MM.1S (cell line): Measurements from ENCODE around the gene LRMDA.

Source experiments
- DNase-seq: peaks from one replicate; pipeline ENCODE4 v3.0.0-alpha.2; 2015
- H2AFZ ChIP-seq: fragments of 300-600 bp; sonication (generic); 2 replicates; pipeline ENCODE4 v1.6.0; 2016; ENCODE audit warnings: antibody characterized with exemption, low read length
- H3F3A ChIP-seq: fragments of 300-600 bp; sonication (generic); 2 replicates; pipeline ENCODE4 v1.6.1; 2016; ENCODE audit warnings: mild to moderate bottlenecking, antibody characterized with exemption, low read length, moderate library complexity, mixed read lengths; ENCODE audit not compliant: insufficient read depth
- H3K27ac ChIP-seq: fragments of 300-600 bp; sonication (generic); 2 replicates; pipeline ENCODE4 v1.5.1; 2016; ENCODE audit warnings: mild to moderate bottlenecking, low read length
- H3K27me3 ChIP-seq: fragments of 300-600 bp; sonication (generic); replicated peaks from 2 replicates; pipeline ENCODE4 v1.6.0; 2016; ENCODE audit warnings: low read length; ENCODE audit not compliant: insufficient read depth
- H3K36me3 ChIP-seq: fragments of 300-600 bp; sonication (generic); replicated peaks from 2 replicates; pipeline ENCODE4 v1.6.1; 2016; ENCODE audit warnings: mild to moderate bottlenecking, low read length, mixed read lengths; ENCODE audit not compliant: insufficient read depth
- H3K4me1 ChIP-seq: fragments of 300-600 bp; sonication (generic); 2 replicates; pipeline ENCODE4 v1.6.1; 2016; ENCODE audit warnings: low read length, mixed read lengths
- H3K4me2 ChIP-seq: fragments of 300-600 bp; sonication (generic); 2 replicates; pipeline ENCODE4 v1.6.0; 2016; ENCODE audit warnings: low read depth, low read length
- H3K4me3 ChIP-seq: fragments of 300-600 bp; sonication (generic); 2 replicates; pipeline ENCODE4 v1.5.1; 2016; ENCODE audit warnings: low read length, mixed read lengths
- H3K79me2 ChIP-seq: fragments of 300-600 bp; sonication (generic); 2 replicates; pipeline ENCODE4 v1.6.1; 2016; ENCODE audit warnings: mixed run types, low read length, mixed read lengths
- H3K9ac ChIP-seq: fragments of 300-600 bp; sonication (generic); 2 replicates; pipeline ENCODE4 v1.6.1; 2016; ENCODE audit warnings: low read length, mixed read lengths
- H3K9me2 ChIP-seq: fragments of 300-600 bp; sonication (generic); replicated peaks from 2 replicates; pipeline ENCODE4 v1.6.1; 2016; ENCODE audit warnings: mild to moderate bottlenecking, low read length, mixed read lengths; ENCODE audit not compliant: insufficient read depth
- H3K9me3 ChIP-seq: fragments of 300-600 bp; sonication (generic); replicated peaks from 2 replicates; pipeline ENCODE4 v1.6.1; 2016; ENCODE audit warnings: mild to moderate bottlenecking, low read length, mixed read lengths; ENCODE audit not compliant: insufficient read depth
- H4K20me1 ChIP-seq: fragments of 300-600 bp; sonication (generic); 2 replicates; pipeline ENCODE4 v1.6.1; 2016; ENCODE audit warnings: mild to moderate bottlenecking, low read length, moderate library complexity, mixed read lengths; ENCODE audit not compliant: insufficient read depth
- EZH2 ChIP-seq: fragments of 300-600 bp; sonication (generic); optimal IDR thresholded peaks from 2 replicates; pipeline ENCODE3; 2017; ENCODE audit warnings: low read depth, mild to moderate bottlenecking, antibody characterized with exemption, low read length, mixed read lengths
- EZH2phosphoT487 ChIP-seq: fragments of 300-600 bp; sonication (generic); IDR thresholded peaks from 2 replicates; pipeline ENCODE4 v1.6.1; 2018; ENCODE audit warnings: antibody characterized with exemption, low read length
- TF ChIP-seq, protein P1 (sequence below): fragments of 300-600 bp; sonication (generic); IDR thresholded peaks from 2 replicates; pipeline ENCODE4 v1.5.1; 2016; ENCODE audit warnings: antibody characterized with exemption, low read length, mixed read lengths

Gene LRMDA

DNA sequence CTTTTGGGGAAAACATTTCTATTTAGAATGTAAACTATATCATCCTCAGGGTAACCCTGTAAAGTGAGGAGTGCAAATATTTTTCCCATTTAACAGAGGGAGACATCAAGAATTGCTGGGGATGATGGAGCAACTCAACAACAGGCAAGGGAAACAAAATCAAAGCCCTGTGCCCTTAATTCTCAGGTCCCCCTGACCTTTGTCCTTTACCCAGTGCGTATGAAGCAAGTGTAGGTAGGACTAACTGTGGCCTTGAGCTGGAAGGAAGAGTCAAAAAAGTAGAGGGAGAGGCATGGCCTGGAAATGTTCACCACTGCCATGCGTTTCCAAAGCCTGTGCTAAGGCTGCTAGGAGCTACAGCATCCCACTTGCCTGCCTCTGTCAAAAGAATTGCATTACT lies 896.9 kb downstream of the LRMDA start:
- no peak overlapping the region for H3K9ac ChIP-seq
- no peak for DNase-seq
- H3K79me2 ChIP-seq = no peaks in the 10 kb centered on the region
- H4K20me1 ChIP-seq = no peaks in the 10 kb centered on the region
- no peaks in the 10 kb centered on the region for H3K36me3 ChIP-seq
- no peak overlapping the region for H3K4me2 ChIP-seq
- no peaks in the 10 kb centered on the region for H3K27me3 ChIP-seq
- no peak overlapping the region for H2AFZ ChIP-seq
- no peak overlapping the region for H3K27ac ChIP-seq
- no peaks in the 10 kb centered on the region for H3K9me3 ChIP-seq
- no peaks in the 10 kb centered on the region for H3K4me1 ChIP-seq
- no peaks in the 10 kb centered on the region for H3F3A ChIP-seq
- H3K4me3 ChIP-seq = no peak overlapping the region
- no peak for TF ChIP-seq EZH2
- no peaks in the 10 kb centered on the region for H3K9me2 ChIP-seq

DNA sequence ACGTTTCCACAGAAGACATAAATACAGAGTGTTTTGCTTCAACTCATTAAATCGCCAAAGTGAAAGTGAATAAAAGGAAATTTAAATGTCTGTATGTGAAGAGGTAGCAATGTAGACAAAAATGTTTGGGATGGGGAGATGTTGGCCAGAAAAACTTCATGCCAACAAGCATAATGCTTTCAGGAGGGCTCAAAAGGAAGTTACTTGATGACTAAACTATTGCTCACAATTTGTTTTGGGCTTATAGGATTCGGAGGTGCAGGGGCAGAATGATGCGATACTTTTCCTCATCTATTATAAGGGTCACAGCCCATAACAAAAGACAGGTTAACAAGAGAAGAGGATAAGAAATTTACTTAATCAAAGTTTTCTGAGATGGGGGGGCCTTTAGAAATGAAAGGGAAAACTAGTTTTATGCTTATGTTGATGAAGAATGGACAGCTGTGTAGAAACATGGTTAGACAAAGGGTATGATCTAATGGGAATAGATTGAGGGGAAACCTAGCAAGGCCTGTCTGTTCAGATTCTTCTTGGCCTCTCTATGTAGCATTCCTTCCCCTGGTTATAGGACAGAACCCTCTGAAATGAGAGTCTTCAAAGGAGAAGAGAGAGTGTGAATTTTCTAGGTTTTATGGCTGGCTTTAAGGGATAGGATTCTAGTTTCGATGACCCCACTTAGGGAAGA lies 898.6 kb downstream of the LRMDA start:
- Histone ChIP-seq H3K9ac (no peak overlapping the region), H3K9me2 (no peaks in the 10 kb centered on the region), H3K27ac (no peak overlapping the region), H3K9me3 (no peaks in the 10 kb centered on the region), H4K20me1 (no peaks in the 10 kb centered on the region), H3K27me3 (no peaks in the 10 kb centered on the region), H3K36me3 (no peaks in the 10 kb centered on the region), H3K4me1 (no peaks in the 10 kb centered on the region), H3K4me2 (no peak overlapping the region), H3K79me2 (no peaks in the 10 kb centered on the region), H2AFZ (no peak overlapping the region), H3K4me3 (no peak overlapping the region), H3F3A (no peaks in the 10 kb centered on the region)
- no peak for DNase-seq
- TF ChIP-seq, protein P1, sequence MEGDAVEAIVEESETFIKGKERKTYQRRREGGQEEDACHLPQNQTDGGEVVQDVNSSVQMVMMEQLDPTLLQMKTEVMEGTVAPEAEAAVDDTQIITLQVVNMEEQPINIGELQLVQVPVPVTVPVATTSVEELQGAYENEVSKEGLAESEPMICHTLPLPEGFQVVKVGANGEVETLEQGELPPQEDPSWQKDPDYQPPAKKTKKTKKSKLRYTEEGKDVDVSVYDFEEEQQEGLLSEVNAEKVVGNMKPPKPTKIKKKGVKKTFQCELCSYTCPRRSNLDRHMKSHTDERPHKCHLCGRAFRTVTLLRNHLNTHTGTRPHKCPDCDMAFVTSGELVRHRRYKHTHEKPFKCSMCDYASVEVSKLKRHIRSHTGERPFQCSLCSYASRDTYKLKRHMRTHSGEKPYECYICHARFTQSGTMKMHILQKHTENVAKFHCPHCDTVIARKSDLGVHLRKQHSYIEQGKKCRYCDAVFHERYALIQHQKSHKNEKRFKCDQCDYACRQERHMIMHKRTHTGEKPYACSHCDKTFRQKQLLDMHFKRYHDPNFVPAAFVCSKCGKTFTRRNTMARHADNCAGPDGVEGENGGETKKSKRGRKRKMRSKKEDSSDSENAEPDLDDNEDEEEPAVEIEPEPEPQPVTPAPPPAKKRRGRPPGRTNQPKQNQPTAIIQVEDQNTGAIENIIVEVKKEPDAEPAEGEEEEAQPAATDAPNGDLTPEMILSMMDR = no peak
- TF ChIP-seq EZH2 = no peak
- no peak for TF ChIP-seq EZH2phosphoT487

DNA sequence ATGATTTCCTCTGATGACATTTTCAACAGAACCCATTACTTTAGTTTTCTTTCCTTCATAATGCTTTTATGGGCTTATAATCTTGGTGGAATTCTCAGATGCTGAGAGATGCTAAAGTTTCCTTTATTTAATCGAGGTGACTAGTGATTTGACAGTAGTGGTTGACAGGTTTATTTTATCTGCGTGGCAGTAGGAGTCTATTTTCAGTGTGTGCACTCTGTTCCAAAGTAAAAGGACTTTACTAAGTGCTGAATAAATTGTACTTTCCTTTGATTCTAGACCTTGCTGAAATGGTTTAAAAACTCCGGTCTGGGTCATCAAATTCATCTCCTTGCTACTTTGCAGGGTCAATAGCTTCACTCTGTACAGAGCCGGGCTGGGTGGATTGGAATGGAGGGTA lies 900.3 kb downstream of the LRMDA start:
- H2AFZ ChIP-seq = no peak overlapping the region
- no peak for DNase-seq
- no peaks in the 10 kb centered on the region for H3K9me3 ChIP-seq
- TF ChIP-seq EZH2phosphoT487 (no peak), EZH2 (no peak)
- TF ChIP-seq, protein P1 = no peak
- no peaks in the 10 kb centered on the region for H3K4me1 ChIP-seq
- H3K9me2 ChIP-seq = no peaks in the 10 kb centered on the region
- H3K4me3 ChIP-seq = no peak overlapping the region
- no peaks in the 10 kb centered on the region for H3K27me3 ChIP-seq
- H3K79me2 ChIP-seq = no peaks in the 10 kb centered on the region
- no peaks in the 10 kb centered on the region for H4K20me1 ChIP-seq
- no peak overlapping the region for H3K9ac ChIP-seq
- no peaks in the 10 kb centered on the region for H3K36me3 ChIP-seq
- H3F3A ChIP-seq = no peaks in the 10 kb centered on the region
- H3K27ac ChIP-seq = no peak overlapping the region
- no peak overlapping the region for H3K4me2 ChIP-seq

DNA sequence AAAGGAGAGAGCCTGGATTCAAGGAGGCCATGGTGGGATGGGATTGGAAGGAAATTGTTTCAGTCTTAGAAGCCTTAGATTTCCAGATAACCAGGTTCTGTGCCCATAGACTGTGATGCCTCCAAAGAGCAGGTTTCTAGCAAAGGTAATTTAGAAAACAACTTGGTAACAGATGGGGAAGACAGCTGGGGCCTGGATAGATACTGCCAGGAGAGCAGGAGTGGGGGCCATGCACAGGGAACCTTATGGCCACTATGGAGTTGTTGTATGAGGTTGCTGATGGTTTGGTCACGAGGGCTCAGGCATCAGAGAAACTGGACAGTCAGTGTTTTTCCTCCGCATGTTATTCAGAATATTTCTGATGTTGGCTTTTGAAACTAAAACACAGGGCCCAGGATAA lies 901.9 kb downstream of the LRMDA start:
- no peak for DNase-seq
- H3K27ac ChIP-seq = no peak overlapping the region
- no peak overlapping the region for H3K9ac ChIP-seq
- H3K9me2 ChIP-seq = no peaks in the 10 kb centered on the region
- H3K79me2 ChIP-seq = no peaks in the 10 kb centered on the region
- H3K27me3 ChIP-seq = no peaks in the 10 kb centered on the region
- H3K4me3 ChIP-seq = no peak overlapping the region
- no peaks in the 10 kb centered on the region for H3K4me1 ChIP-seq
- H3K9me3 ChIP-seq = no peaks in the 10 kb centered on the region
- no peak overlapping the region for H2AFZ ChIP-seq
- H4K20me1 ChIP-seq = no peaks in the 10 kb centered on the region
- H3K4me2 ChIP-seq = no peak overlapping the region
- no peaks in the 10 kb centered on the region for H3K36me3 ChIP-seq
- TF ChIP-seq, protein P1 = no peak
- TF ChIP-seq EZH2phosphoT487 (no peak), EZH2 (no peak)
- no peaks in the 10 kb centered on the region for H3F3A ChIP-seq
